GDM1 (cell line): Measurements from ENCODE around the gene ADAMTSL2.

Source experiments
- DNase-seq: peaks from one replicate; lab custom pipeline; 2025; lab: John Stamatoyannopoulos, UW

Gene ADAMTSL2

GRCh38 chr9:133534346-133535291, at the start of gene ADAMTSL2:
ADAMTSL2 (plus strand) TSS chr9:133534704; CDS start chr9:133536713, 2,009 bp downstream.
- no peak for DNase-seq

- no peak for DNase-seq
These were observed 48.8 kb upstream of the ADAMTSL2 start for GRCh38 chr9:133485531-133486260.

- DNase-seq, result no peak
These were observed 47.2 kb upstream of the ADAMTSL2 start for GRCh38 chr9:133487331-133487725.

- no peak for DNase-seq
These were observed 45.7 kb upstream of the ADAMTSL2 start for GRCh38 chr9:133488686-133489252.

GRCh38 chr9:133489253-133490190, 45.0 kb upstream of the ADAMTSL2 start:
- no peak for DNase-seq

GRCh38 chr9:133490201-133490681, 44.3 kb upstream of the ADAMTSL2 start:
- DNase-seq, result no peak

GRCh38 chr9:133490865-133491655, 43.4 kb upstream of the ADAMTSL2 start:
- no peak for DNase-seq

GRCh38 chr9:133491656-133491925, 42.9 kb upstream of the ADAMTSL2 start:
- no peak for DNase-seq

GRCh38 chr9:133492061-133493021, 42.2 kb upstream of the ADAMTSL2 start:
- no peak for DNase-seq

GRCh38 chr9:133493428-133493827, 41.1 kb upstream of the ADAMTSL2 start:
- DNase-seq, result no peak

- DNase-seq, result no peak
These were observed 40.5 kb upstream of the ADAMTSL2 start for GRCh38 chr9:133493845-133494540.

GRCh38 chr9:133494636-133495326, 39.7 kb upstream of the ADAMTSL2 start:
- DNase-seq, result no peak

- no peak for DNase-seq
These were observed 38.9 kb upstream of the ADAMTSL2 start for GRCh38 chr9:133495327-133496293.

GRCh38 chr9:133496861-133497842, 37.4 kb upstream of the ADAMTSL2 start:
- DNase-seq, result no peak

GRCh38 chr9:133499132-133499891, 35.2 kb upstream of the ADAMTSL2 start:
- no peak for DNase-seq
